GM18907 (cell line): ENCODE data around the gene UBASH3B.
"Not testable (repeated sequence)": the region's sequence is repeated elsewhere in the genome, so short reads cannot be mapped to it uniquely, and the experiment has no call there.

Experiments used
- ATAC-seq: cut with Tn5 transposase; IDR thresholded peaks from one replicate; pipeline ENCODE4 v1.9.1; 2021; ENCODE audit warnings: mild to moderate bottlenecking, moderate library complexity; ENCODE audit not compliant: unreplicated experiment

Gene UBASH3B

GRCh38 chr11:122847466-122847865 lies 191.9 kb downstream of the UBASH3B start:
- no peak for ATAC-seq

- no peak for ATAC-seq
Observed at GRCh38 chr11:122848186-122848585, 192.7 kb downstream of the UBASH3B start.

- no peak for ATAC-seq
Observed at GRCh38 chr11:122850076-122850631, 194.6 kb downstream of the UBASH3B start.

- ATAC-seq = peak; percentile 48
Observed at GRCh38 chr11:122851366-122851966, 195.9 kb downstream of the UBASH3B start.

- ATAC-seq = no peak
Observed at GRCh38 chr11:122852074-122852795, 196.7 kb downstream of the UBASH3B start.

- ATAC-seq = no peak
Observed at GRCh38 chr11:122852796-122853160, 197.3 kb downstream of the UBASH3B start.

GRCh38 chr11:122853261-122853660 lies 197.7 kb downstream of the UBASH3B start:
- ATAC-seq = no peak

GRCh38 chr11:122853971-122854446 lies 198.5 kb downstream of the UBASH3B start:
- no peak for ATAC-seq

- ATAC-seq = no peak
Observed at GRCh38 chr11:122861631-122862030, 206.1 kb downstream of the UBASH3B start.

GRCh38 chr11:122862091-122862490 lies 206.6 kb downstream of the UBASH3B start:
- ATAC-seq = no peak

GRCh38 chr11:122863154-122863553 lies 207.6 kb downstream of the UBASH3B start:
- ATAC-seq = not testable (repeated sequence)

GRCh38 chr11:122863704-122864326 lies 208.3 kb downstream of the UBASH3B start:
- no peak for ATAC-seq
